ENCODE measurements around the gene SNX32. TPM values are rescaled to one million over a fixed set of nuclear protein-coding genes. Genes with fewer than 3 reads are reported as not detected.

Gene SNX32
- total RNA-seq, 6 experiments from 2014 or later = not detected

GRCh38 chr11:65794570-65795510 is 38.9 kb upstream of the SNX32 start:
- no peak for DNase-seq
- Mint-ChIP-seq H3K36me3 (ENCODE audit: low read depth) (no peaks in the 10 kb centered on the region), H3K4me3 (no peak overlapping the region), H3K27me3 (ENCODE audit: insufficient read depth) (peaks cover 19% of the 10 kb centered on the region), H3K4me1 (ENCODE audit: low read depth) (peaks cover 17% of the 10 kb centered on the region; the same call in 1 of the 2 replicates), H3K27ac (no peak overlapping the region), H3K9me3 (no peaks in the 10 kb centered on the region)
- TF ChIP-seq CTCF (IDR thresholded peaks at IDR 0.05) = no peak

GRCh38 chr11:65796726-65797601 is 36.8 kb upstream of the SNX32 start:
- H3K27me3 Mint-ChIP-seq (ENCODE audit: insufficient read depth) = peaks cover 23% of the 10 kb centered on the region
- no peak overlapping the region for H3K27ac Mint-ChIP-seq
- no peaks in the 10 kb centered on the region for H3K36me3 Mint-ChIP-seq (ENCODE audit: low read depth)
- H3K4me3 Mint-ChIP-seq = no peak overlapping the region
- no peak for DNase-seq
- no peak for TF ChIP-seq CTCF (IDR thresholded peaks at IDR 0.05)
- peaks cover 10% of the 10 kb centered on the region; the same call in 1 of the 2 replicates for H3K4me1 Mint-ChIP-seq (ENCODE audit: low read depth)
- H3K9me3 Mint-ChIP-seq = no peaks in the 10 kb centered on the region

DNA sequence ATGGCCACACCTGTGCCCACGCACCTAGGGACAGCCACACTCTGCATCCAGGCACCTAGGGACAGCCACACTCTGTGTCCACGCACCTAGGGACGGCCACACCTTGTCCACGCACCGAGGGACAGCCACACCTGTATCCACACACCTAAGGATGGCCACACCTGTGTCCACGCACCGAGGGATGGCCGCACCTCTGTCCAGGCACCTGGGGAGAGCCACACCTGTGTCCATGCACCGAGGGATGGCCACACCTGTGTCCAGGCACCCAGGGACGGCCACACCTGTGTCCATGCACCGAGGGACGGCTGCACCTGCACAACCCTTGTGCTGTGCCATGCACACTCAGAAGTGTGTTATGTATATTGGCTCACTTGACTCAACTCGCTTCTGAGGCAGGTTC is 36.1 kb upstream of the SNX32 start:
- no peak overlapping the region for H3K27ac Mint-ChIP-seq
- no peak overlapping the region for H3K4me3 Mint-ChIP-seq
- H3K4me1 Mint-ChIP-seq (ENCODE audit: low read depth) = peaks cover 3% of the 10 kb centered on the region; the same call in 1 of the 2 replicates
- no peak for DNase-seq
- TF ChIP-seq CTCF (IDR thresholded peaks at IDR 0.05) = no peak
- H3K9me3 Mint-ChIP-seq = no peaks in the 10 kb centered on the region
- no peaks in the 10 kb centered on the region for H3K36me3 Mint-ChIP-seq (ENCODE audit: low read depth)
- peaks cover 26% of the 10 kb centered on the region for H3K27me3 Mint-ChIP-seq (ENCODE audit: insufficient read depth)

DNA sequence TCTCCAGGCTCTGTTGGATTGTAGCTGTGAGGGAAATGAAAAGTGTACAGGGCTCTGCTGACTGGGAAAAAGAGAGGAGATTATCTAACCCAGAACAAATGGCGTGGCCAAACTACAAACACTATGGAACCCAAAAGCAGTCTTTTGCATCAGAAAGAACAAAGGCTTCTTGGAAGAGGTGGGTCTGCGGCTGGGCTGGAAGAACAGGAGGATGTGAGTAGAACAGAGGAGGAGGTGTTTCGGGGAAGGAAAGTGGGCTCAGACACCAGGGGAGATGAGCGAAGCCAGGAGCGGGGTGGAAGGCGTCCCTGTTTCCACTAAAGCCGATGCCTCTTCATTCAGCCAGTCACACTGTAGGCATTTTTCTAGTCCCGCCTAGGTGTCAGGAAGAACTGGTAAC is 34.9 kb upstream of the SNX32 start:
- TF ChIP-seq CTCF (IDR thresholded peaks at IDR 0.05) = no peak
- H3K36me3 Mint-ChIP-seq (ENCODE audit: low read depth) = no peaks in the 10 kb centered on the region
- DNase-seq = no peak
- H3K27me3 Mint-ChIP-seq (ENCODE audit: insufficient read depth) = peaks cover 38% of the 10 kb centered on the region
- no peaks in the 10 kb centered on the region for H3K4me1 Mint-ChIP-seq (ENCODE audit: low read depth)
- H3K27ac Mint-ChIP-seq = no peak overlapping the region
- H3K4me3 Mint-ChIP-seq = no peak overlapping the region
- H3K9me3 Mint-ChIP-seq = no peaks in the 10 kb centered on the region

DNA sequence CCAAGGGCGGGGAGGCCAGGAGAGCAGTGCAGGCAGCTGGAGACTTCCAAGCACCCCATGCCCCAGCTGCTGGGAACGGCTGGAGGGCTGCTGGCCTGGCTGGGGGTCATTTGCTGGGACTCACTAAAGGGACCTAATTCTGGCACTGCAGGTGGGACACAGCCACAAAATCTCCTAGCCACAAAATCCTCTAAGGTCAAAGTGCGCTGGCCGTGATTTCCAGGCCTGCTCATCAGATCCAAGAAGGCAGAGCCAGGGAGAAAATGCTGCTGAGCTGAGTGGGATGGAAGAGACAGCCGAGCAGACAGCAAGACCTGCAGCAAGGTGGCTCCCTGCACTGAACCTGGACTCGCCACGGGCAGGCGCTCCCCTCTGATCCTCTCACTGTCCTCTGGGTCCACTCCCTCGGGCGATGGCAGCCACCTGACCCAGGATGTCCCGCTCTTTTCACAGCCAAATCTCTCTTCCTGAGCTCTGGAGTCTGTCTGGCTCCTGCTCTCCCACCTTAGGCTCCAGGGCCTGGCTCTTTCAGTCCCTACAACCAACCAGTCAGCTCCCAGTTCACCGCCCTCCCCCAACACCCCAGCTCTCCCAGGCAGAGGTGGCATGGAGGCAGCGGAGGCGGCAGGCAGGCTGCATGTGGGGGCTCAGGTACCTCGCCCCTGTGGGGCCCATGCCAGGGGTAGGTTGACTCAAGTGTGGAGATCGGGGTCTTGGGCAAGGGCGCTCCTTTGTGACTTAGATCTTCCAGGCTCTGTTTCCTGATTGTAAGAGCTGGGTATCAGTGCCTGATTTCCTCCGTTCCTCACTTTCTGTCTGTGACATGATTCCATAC is 32.4 kb upstream of the SNX32 start:
- Mint-ChIP-seq H3K27ac (no peak overlapping the region), H3K9me3 (no peaks in the 10 kb centered on the region), H3K4me3 (no peak overlapping the region), H3K36me3 (ENCODE audit: low read depth) (no peaks in the 10 kb centered on the region), H3K27me3 (ENCODE audit: insufficient read depth) (peaks cover 43% of the 10 kb centered on the region), H3K4me1 (ENCODE audit: low read depth) (no peaks in the 10 kb centered on the region)
- no peak for DNase-seq
- TF ChIP-seq CTCF (IDR thresholded peaks at IDR 0.05) = no peak
